ENCODE results near the gene TENM4. TPM values are rescaled to one million over a fixed set of nuclear protein-coding genes. Genes with fewer than 3 reads are reported as not detected.

The TENM4 gene
- polyA plus RNA-seq, 4 donors: 19.1 to 29.5 (median 22.3) TPM

DNA sequence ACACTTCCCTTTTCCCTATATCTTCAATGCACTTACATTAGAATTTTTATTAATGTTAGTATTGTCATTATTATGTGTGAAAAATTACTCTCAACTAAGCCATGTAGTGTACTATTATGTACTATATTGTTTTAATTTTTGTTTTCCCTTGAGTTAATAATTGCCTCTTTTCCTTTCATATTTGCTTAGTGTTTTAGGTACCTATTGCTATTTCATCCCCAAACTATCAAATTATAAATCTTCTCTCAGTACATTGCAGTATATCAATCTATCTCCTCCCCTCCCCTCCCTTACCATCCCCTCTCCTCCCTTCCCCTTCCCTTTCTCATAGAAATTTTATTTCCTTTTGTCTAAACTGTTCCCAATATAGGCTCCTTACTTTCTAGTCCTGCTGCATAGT is 12.8 kb upstream of the TENM4 start:
- DNase-seq (ENCODE audit: low read depth in 4 of 4, low spot score in 2 of 4): no peak

DNA sequence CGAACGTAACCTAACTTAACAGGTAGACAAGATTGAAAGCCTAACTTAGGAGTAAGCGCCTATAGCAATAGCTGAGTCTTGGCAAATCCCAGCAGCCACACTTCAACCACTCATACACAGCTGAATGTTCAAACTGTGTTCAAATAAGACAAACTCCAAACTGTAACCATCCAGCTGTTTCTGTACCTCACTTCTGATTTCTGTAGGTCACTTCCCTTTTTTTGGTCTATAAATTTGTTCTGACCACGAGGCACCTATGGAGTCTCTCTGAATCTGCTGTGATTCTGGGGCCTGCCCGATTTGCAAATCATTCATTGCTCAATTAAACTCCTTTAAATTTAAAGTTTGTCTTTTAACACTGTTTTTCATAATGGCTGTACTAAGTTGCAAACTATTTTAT is 8.2 kb upstream of the TENM4 start:
- no peak for DNase-seq (ENCODE audit: low read depth in 4 of 4, low spot score in 2 of 4)

DNA sequence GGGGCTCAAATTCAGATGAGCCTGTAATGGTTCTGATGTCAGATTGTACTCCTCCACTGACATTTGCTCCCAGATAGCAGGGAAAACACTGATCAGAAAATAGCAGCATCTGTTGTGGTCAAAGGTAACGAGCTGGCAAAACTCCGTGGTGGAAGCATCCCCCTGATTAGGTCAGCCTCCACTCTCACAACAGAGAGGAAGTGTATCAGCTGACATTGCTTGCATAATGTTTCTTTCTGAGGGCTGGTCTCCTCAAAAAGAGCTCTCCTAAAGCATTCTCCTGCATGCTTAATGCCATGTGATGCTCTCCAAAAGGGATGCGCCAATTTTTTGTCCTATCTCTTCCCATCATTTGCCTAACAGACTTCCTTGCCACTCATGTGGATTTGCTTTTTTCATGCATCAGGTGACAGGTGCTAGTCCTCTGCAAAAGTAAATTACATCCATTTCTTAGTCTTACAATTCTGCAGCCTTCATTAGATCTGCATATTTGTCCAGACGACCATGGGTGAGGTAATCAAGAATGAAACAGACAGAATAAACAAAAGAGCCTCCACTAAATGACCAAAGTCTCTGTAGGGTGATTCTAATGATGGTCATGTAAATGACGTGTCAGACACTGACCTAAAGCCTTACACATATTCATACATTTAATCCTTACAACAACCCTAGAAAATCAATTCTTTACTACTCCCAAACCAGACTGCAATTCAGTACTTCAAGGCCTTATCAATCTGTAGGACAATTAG is 6.4 kb upstream of the TENM4 start:
- no peak for DNase-seq (ENCODE audit: low read depth in 4 of 4, low spot score in 2 of 4)

DNA sequence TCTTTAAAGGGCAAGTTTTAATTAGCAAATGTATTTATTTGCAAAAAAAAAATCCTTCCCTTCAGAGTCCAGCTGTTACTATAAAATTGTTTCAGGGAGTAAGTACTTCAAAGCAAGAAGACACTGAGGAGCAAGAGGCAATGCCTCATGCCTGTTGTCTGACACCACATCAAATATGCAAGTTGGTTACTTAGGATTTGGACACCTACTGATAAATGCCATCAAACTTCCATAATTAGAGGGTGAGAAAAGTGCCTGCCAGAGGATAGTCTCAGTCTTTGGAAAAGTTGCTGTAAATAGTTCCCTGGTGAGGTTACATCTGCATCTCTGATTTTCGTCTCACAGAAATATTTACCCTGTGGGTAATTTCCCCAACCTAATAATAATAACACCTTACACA is 4.1 kb upstream of the TENM4 start:
- DNase-seq (ENCODE audit: low read depth in 4 of 4, low spot score in 2 of 4): no peak

DNA sequence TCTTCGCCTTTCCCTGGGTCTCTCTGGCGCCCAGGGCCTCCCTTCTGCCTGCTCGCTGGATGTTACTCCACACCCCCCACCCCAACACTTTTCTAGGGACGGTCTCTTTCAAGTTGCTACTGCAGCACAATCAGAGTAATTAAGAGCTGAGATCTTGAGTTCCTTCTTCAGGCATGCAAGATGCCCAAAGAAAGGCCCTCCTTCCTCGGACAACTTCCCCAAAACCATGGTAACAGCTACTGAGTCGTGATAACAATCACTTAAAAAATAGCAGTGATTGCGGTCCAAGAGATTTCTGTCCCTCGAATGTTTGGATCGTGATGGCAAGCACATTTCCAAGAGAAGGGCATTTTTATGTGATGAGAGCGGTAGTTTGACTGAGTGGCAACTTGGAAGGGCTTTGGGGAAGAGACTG is 638 bp upstream of the TENM4 start:
- peak; percentile 13 to 36 (median 28) for DNase-seq (ENCODE audit: low read depth in 4 of 4, low spot score in 2 of 4)

DNA sequence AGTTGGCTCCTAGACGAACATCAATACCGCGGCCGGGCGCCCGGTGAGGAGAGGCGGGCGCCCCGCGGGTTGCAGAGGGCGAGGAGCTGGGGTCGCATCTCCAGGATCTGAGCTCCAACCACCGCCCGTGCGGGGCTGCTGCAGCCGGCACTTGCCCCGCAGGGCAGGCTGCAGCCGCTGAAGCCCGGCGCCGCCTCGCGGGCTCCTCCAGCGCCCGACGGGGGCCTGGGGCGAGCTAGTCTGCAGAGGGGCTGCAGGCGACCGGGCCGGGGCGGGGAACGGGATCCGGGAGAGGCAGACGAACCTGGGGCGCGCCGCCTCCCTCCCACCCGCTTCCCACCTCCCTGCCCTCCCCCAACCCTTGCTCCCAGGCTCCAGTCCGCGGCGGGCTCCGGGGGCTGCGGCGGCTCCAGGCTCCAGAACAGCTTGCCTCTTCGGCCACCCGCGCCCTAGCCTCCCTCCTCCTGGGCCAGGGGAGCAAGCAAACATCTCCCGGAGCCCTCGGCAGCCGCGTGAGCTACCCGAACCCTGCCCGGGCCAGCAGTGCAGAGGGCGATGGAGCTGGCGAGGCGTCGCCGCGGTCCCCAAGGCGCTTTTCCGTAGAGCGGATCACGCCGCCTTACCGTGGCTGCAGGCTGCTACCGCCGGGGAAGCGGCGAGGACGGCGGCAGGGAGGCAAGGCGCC is 802 bp downstream of the TENM4 start:
- peak; percentile 28 to 46 (median 34) for DNase-seq (ENCODE audit: low read depth in 4 of 4, low spot score in 2 of 4)

DNA sequence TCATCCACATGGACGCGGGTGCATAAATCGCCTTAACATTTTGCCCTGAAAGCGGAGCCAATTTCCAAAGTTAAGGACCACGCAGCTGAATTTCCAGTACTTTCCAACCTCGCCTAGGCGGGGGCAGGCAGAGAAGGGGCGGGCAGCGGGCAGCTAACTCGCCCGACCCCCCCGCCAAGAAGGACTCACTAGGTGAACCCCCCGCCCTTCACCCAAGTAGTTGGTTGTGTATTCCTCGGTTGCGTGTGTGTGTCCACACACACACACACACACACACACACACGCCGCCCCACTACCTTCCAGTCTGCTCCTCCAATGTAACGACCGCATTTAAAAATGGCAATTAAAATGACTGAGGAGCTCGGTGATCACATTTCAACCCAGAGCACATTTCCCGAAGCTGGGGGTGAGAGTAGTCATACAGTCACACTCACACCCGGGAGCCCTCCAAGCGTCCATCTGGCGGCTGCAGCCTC is 1.4 kb downstream of the TENM4 start:
- peak in 3 of 4 donors; percentile 15 to 55 (median 32) for DNase-seq (ENCODE audit: low read depth in 4 of 4, low spot score in 2 of 4)

DNA sequence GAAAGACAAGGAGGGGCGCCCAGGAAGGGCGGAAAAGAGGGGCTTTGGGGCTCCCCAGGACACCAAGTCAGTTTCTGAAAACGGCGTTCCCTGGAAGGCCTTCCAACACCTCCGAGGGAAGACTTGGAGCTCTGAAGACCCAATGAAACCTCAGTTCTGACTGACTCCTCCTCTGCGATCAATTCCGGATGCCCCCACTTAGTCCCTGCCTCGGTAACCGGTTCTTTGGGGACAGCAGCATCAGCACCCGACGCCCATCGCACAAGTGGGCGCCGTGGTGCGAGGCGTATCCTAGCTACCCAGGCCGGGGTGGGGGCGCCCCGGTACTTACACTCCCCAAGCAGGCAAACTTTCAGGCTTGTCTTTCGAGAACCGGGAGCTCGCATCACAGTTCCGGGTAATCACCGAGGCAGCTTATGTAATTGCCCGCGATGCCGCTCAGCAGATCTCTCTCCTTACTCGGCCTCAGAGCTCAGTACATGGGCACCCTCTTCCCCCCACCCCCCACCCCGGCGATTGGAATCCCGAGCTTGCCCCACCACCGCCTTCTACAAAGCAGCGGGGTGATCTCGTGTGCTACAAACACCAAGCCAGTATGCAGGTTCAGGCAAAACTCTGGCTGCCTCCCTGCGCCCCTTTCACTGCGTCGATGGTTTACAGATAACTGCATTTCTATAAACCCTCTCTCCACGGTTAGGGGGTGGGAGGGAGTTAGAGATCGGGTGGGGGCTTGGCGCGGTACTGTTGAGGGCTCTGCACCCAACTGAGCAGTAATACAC is 2.0 kb downstream of the TENM4 start:
- peak; percentile 9 to 50 (median 19) for DNase-seq (ENCODE audit: low read depth in 4 of 4, low spot score in 2 of 4)

DNA sequence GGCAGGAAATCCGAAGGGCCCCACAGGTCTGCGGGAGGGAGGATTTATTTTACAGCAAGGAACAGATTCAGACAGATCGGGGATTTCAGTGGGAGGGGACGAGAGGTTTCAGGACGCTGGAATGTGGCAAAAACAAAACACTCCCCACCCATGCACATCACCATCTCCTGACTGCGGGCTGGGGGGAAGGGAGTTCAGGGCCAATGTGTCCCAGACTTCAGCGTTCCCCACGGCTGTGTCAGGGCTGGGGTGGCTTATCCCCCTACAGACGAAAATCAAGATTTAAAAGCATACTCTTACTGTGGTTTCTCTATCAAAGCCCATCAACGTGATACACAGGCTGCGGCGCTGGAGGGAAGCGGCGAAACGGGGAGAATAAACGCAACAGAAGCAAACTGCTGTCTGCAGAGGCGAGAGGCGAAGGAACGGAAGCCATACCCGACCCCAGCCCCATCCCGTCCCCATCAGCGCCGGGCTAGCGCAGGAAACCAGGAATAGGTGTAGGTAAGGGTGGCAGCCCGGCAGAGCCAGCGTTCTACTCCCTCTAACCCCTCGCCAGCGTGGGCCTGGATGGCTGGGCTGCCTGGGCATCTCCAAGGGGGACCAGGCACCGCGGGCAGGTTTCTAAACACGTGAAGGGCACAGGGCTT is 2.7 kb downstream of the TENM4 start:
- DNase-seq (ENCODE audit: low read depth in 4 of 4, low spot score in 2 of 4): peak; percentile 15 to 37 (median 24)

DNA sequence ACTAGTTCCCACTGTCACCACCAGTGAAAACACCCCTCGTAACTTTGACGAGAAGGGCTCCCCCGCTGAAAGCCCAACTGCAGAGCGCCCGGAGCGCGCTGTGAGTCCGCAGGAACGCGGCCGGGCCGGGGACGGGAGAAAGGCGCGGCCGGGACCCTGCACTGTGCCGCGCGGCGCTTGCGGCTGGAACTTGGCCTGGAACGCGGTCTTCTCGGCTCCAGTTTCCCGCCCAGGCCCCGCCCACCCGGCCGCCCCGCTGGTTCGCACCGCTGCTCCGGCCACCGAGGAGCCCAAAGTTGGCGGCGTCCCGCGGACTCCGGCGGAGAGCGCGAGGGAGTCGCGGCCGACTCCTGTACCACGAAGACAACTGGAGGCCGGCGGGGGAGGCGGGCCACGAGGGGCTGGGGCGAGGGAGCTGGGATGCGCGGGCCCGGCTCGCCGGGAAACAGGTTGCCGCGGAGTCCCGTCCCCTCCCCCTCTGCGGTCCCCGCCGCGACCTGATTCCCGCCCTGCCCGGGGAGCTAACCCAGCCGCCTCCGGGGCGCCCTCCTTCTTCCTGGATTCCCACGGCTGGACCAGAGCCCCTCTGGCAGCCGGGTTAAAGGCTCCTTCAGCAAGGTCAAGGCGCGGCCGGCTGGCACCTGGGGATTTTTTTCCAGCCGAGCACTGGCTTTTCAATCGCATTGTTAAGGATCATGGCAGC is 3.4 kb downstream of the TENM4 start:
- DNase-seq (ENCODE audit: low read depth in 4 of 4, low spot score in 2 of 4): peak; percentile 48 to 74 (median 58)

DNA sequence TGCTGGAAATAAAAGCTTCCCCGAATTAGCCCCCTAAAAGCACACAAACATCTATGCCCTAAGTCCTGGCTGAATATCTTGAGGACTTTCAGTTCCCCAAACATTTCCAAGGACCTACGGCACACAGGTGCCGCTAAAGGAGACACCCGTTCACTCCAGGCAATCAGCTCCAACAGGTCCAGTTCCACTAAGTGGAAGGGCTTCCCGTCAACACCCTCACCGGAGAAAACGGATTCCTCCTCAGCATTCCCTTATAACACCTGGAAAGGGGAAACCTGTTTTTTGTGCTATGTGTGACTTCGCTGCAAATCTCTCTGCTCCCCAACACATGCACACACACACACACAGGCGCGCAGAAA is 3.9 kb downstream of the TENM4 start:
- no peak for DNase-seq (ENCODE audit: low read depth in 4 of 4, low spot score in 2 of 4)

DNA sequence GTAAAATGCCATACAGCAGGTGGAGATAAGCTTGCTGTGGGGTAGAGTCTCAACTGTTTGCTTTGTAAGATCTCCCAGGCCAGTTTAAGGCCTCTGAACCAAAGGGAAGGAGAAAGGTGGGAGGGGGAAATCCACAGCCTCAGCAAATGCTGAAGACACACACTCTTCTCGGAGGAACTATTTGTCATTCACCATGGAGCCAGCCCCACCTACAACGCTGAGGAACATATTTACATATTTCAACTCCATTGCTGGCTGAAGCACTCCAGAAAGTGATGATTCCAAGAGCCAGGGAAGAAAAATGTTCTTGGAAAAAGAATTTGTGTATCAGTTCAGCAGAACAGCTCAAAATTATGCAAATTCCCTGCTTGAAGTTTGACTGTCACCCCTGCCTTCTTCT is 6.5 kb downstream of the TENM4 start:
- DNase-seq (ENCODE audit: low read depth in 4 of 4, low spot score in 2 of 4): no peak

DNA sequence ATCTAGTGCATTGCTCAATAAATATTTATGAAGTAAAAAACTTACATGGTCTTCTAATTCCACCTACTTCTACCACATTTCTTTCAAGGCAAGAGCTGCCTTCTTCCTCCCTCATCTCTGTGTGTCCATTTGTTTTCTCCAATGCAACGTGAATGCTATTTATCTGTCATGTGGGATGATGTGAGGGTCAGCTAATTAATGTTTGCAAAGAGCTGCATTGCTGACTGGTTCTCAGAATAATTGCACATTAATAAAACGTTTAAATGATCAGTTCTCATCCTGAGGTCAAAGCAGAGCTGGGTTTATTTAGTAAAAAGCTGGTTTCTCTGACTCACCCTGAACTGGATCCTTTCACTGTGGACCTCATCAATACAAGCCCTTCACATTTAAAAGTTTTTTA is 8.7 kb downstream of the TENM4 start:
- no peak for DNase-seq (ENCODE audit: low read depth in 4 of 4, low spot score in 2 of 4)

DNA sequence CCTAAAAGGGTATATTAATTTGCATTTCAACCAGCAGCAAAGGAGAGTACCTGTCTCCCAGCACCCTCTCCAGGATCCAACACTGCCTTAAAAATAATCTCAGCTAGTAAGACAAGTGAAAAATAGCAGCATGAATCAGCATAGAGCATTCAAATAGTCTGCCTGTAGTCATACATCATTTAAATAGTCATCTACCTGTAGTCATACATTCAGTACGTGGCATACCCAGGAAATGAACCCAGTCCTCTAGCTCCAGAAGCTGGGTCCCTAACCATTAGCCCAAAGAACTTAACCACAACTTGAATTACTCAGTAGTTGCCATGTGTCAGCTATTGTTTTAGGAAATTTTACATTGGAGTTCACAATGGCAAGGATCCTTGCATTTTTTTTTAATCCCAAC is 9.3 kb downstream of the TENM4 start:
- DNase-seq (ENCODE audit: low read depth in 4 of 4, low spot score in 2 of 4): no peak

DNA sequence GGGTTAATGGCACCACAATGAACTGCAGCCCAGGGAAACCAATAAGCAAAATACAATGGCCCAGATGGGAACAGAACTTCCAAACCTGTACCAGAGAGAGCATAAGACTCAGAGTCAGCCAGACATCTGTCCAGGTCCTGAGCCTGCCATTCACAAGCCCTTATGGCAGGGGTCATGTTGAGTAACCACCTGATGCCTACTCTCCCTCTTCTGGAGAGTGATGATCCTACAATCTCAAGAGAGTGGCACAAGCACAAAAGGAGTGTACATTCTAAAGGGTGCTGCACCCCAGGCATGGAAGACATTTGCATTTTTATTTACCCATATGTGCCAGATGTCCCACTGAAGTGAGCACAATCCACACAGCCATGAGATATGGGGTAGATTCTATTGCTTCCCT is 10.6 kb downstream of the TENM4 start:
- no peak for DNase-seq (ENCODE audit: low read depth in 4 of 4, low spot score in 2 of 4)

DNA sequence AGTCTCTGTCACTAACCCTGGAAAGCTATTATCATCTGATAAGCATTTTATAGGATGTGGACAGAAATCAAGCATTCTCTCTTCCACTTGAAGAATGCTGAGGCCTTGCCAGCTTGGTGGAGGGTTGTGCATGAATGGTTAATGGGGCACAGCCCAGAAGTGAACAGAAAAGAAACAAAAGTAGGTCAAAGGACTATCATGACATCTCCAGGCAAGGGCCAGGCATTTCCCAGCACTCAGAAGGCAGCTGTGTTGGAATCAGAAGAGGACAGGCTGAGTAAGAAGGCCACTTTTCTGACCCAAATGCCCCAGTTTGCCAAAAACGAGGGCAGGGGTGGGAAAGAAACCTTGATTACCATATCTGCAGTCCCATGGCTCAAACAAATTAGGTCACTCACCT is 12.4 kb downstream of the TENM4 start:
- DNase-seq (ENCODE audit: low read depth in 4 of 4, low spot score in 2 of 4): no peak

DNA sequence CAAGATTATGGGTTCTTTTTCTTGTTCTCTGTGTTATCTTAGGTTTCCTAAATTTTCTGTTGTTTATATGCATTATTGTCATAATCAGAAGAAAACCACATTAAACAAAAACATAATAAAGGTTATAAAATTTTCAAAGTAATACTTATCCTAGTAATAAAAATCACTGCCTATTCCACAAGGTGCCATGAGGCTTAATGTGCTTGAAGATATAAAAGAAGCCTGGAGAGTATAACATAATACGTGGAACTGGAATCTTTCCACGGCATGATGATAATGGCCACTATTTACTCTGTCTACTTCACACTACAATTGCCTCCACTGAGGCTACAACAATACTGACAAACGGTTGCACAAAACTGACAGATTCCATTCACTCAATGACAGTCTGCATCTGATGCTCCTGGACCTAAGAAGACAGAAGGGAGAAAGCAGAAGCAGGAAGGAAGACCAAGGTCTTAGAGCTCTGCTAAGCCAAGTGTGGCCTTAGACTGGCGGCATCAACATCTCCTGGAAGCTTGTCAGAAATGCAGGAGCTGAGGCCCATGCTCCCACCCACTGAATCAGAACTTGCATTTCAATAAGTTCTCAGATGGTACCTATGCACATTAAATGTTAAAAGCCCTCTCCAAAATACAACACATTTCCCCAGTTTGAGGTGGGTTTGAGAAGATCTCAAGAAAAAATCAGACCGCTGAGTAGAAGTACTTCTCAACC is 13.1 kb downstream of the TENM4 start:
- no peak for DNase-seq (ENCODE audit: low read depth in 4 of 4, low spot score in 2 of 4)

DNA sequence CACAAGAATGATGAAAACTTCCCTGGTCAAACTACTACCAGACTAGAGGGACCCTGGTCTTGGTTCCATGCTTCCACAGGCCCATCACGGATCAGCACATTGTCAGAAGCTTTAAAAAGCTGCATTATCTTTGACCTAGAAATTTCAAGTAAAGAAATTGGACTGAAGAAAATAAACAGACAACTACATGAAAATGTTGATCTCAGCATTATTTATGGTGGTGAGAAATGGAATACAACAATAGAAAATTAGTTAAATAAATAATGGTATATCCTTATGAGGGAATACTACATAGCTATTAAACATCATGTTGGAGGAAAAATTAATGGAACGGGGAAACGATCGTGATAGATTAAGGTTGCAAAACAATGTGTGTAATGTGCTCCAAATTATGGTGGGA is 13.7 kb downstream of the TENM4 start:
- no peak for DNase-seq (ENCODE audit: low read depth in 4 of 4, low spot score in 2 of 4)

DNA sequence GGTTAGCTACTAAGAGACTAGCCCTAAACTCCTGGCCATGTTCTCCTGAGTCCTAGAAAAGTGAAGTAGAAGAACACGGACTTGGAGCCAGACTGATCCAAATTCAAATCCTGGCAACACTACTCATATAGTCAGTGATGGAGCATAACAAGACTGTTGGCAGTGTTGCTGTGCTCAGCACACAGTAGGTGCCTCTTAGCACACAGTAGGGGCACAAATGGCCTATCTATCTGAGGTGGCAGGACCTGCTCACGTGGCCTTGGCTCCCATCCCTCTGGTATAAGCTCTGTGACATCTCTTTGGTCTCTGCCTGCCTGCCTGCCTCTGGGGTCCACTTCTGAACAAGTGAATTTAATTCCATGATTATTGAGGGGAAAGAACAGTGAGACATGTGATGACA is 15.4 kb downstream of the TENM4 start:
- DNase-seq (ENCODE audit: low read depth in 4 of 4, low spot score in 2 of 4): no peak

DNA sequence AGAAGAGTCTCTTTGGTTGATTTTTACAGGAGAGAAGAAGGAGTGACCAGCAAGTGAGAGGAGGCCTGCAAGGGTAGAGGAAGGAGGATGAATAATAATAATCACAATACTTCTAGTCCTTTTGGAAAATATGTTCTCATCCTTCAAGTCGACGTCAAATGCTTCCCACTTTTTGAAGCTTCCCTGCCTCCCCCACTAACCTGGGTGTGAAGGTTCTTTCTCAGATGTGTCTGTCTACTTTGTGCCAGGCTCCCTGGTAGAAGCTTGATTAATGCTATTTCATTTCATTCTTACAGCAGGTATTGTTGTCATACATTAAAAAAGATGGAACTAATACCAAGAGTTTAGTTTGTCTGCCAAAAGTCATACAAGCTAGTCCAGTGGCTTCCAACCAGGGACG is 17.1 kb downstream of the TENM4 start:
- no peak for DNase-seq (ENCODE audit: low read depth in 4 of 4, low spot score in 2 of 4)
